Measurements from ENCODE around the gene CMPK1. TPM values are rescaled to one million over a fixed set of nuclear protein-coding genes. Genes with fewer than 3 reads are reported as not detected.

CMPK1 gene
- total and polyA plus RNA-seq, 2 of the 8 experiments (the other 6 are each of a cell fraction or from before 2014, with no cell fraction given), result 6.0 to 36.9 TPM

- TF ChIP-seq CHD7 (IDR thresholded peaks at IDR 0.05; ENCODE audit: insufficient replicate concordance, low read length), result no peak
- TF ChIP-seq RAD21 (IDR thresholded peaks at IDR 0.05 in 1 of 2, conservative IDR thresholded peaks at IDR 0.05 in 1 of 2; ENCODE audit: low read depth in 2 of 2, low read length in 2 of 2), result no peak
- no peak for TF ChIP-seq HDAC6 (IDR thresholded peaks at IDR 0.05; ENCODE audit: low read depth, low read length)
- TF ChIP-seq PHF8 (conservative IDR thresholded peaks at IDR 0.05; ENCODE audit: low read depth, low read length), result no peak
These were observed 56.1 kb downstream of the CMPK1 start (continued) for GRCh38 chr1:47389731-47390130.
